Heart left ventricle (tissue), 13 donors: ENCODE measurements around the gene TPRG1.

Experiments used
- CTCF ChIP-seq, 12 donors: fragments of 200-600 bp; sonication (generic) in 4 of 12; IDR thresholded peaks; one replicate each; pipeline versions ENCODE4 v1.5.0 to v1.8.0; 2018 to 2022; ENCODE audit warnings: antibody characterized with exemption in 12 of 12, mild to moderate bottlenecking in 5 of 12
- POLR2A ChIP-seq, 2 donors: fragments of 450-650 bp; IDR thresholded peaks; one replicate each; pipeline ENCODE4 v1.6.1; 2017; ENCODE audit warnings: antibody characterized with exemption in 2 of 2, mild to moderate bottlenecking in 2 of 2, moderate library complexity in 2 of 2
- donor health status: ischemic (EF 13 %, LVEDD 7.1; RV severe dilation, severe dysfunction).
- donor health status: DM: no; HTN: yes; CAD: no.
- donor health status: DM: no; HTN: no; CAD: no.
- donor health status: ischemic (EF 25% LVEDD 6.9; RV normal size, moderate dysfunction).
- donor health status: ischemic (EF 25% LVEDD 5.7; RV mildly dilated, moderate dysfunction).
- donor health status: ischemic (EF 35%, LVEDD 5.7; RV mildly dilated, moderate dysfunction).
- donor health status: nonischemic (EF 11% LVEDD 7.7; RV severe dilation, severe dysfunction).
- donor health status: DM: yes; HTN: yes; CAD: no.
- donor health status: PGD.
- donor health status: ischemic (EF 29% LVEDD 5.4; RV normal size, mild dysfunction).
- donor health status: nonischemic (EF 23%, LVEDD 6.1; RV moderate dilation, normal function).

GRCh38 chr3:189138901-189139610 is 32.7 kb upstream of the TPRG1 start:
- TF ChIP-seq CTCF (IDR thresholded peaks at IDR 0.05) (no peak), POLR2A (IDR thresholded peaks at IDR 0.05) (no peak)
